T-cell (primary cell): ENCODE results near the gene C15orf61. TPM values are rescaled to one million over a fixed set of nuclear protein-coding genes. Genes with fewer than 3 reads are reported as not detected.

ENCODE experiments used
- ATAC-seq, 4 experiments: fragments of 200-7000 bp in 3 of 4; fragments of 150-1000 bp in 1 of 4; cut with Tn5 transposase; replicated peaks in 1 of 4; 1 replicate in 3 of 4; 2 replicates in 1 of 4; pipeline ENCODE4 v1.10.0; 2021; ENCODE audit warnings: moderate library complexity in 3 of 4, mild to moderate bottlenecking in 2 of 4, moderate number of reproducible peaks in 1 of 4
- CTCF ChIA-PET, 2 donors: fragments of 300-600 bp; sonication (Branson Sonifier 250); formaldehyde crosslinking; loops; one replicate each; lab custom pipeline; 2022; ENCODE audit warnings: antibody characterized with exemption in 2 of 2; lab: Charles Lee
- POLR2A ChIA-PET, 2 donors: fragments of 300-600 bp; sonication (Branson Sonifier 250); formaldehyde crosslinking; loops; one replicate each; lab custom pipeline; 2022; ENCODE audit warnings: antibody characterized with exemption in 2 of 2; lab: Charles Lee
- DNase-seq, 35 experiments: peaks; one replicate each; pipeline versions ENCODE4 v3.0.0 to v3.0.0-alpha.2; 2013 to 2023
- H3K27ac ChIP-seq: one replicate; pipeline ENCODE4 v1.5.1; 2013; ENCODE audit warnings: low read length
- H3K27me3 ChIP-seq, 2 experiments: replicated peaks in 1 of 2; 1 replicate in 1 of 2; 2 replicates in 1 of 2; pipeline versions ENCODE4 v1.6.1 to v1.7.0; 2013; ENCODE audit warnings: low read length in 1 of 2, mixed read lengths in 1 of 2; ENCODE audit not compliant: control insufficient read depth in 2 of 2, insufficient read depth in 2 of 2; ENCODE audit errors: extremely low read depth in 1 of 2
- H3K36me3 ChIP-seq, 2 donors: 1 replicate in 1 of 2; 2 replicates in 1 of 2; pipeline versions ENCODE4 v1.6.1 to v1.7.0; 2013; ENCODE audit warnings: low read length in 1 of 2; ENCODE audit not compliant: control insufficient read depth in 2 of 2, insufficient read depth in 1 of 2; ENCODE audit errors: extremely low read depth in 1 of 2
- H3K4me1 ChIP-seq, 2 experiments: 1 replicate in 1 of 2; 2 replicates in 1 of 2; pipeline versions ENCODE4 v1.6.1 to v1.7.0; 2013; ENCODE audit warnings: low read length in 2 of 2, mixed read lengths in 1 of 2; ENCODE audit not compliant: insufficient read depth in 2 of 2, control insufficient read depth in 1 of 2; ENCODE audit errors: extremely low read depth in 1 of 2
- H3K4me3 ChIP-seq, 2 donors: 1 replicate in 1 of 2; 2 replicates in 1 of 2; pipeline versions ENCODE4 v1.5.1 to v1.7.0; 2013; ENCODE audit warnings: mild to moderate bottlenecking in 2 of 2, low read length in 1 of 2, moderate library complexity in 1 of 2; ENCODE audit not compliant: control insufficient read depth in 1 of 2; ENCODE audit errors: extremely low read depth in 1 of 2
- H3K9me3 ChIP-seq: 2 replicates; pipeline ENCODE4 v1.7.0; 2013
- H3K27ac Mint-ChIP-seq, 2 donors: one replicate each; pipeline ENCODE4 v1.8.0; 2020 to 2021; ENCODE audit warnings: mild to moderate bottlenecking in 2 of 2, mixed read lengths in 2 of 2
- H3K27me3 Mint-ChIP-seq, 2 donors: one replicate each; pipeline ENCODE4 v1.8.0; 2021 to 2022; ENCODE audit warnings: mixed read lengths in 2 of 2
- H3K36me3 Mint-ChIP-seq: one replicate; pipeline ENCODE4 v1.8.0; 2021; ENCODE audit warnings: mixed read lengths
- H3K4me1 Mint-ChIP-seq, 3 donors: one replicate each; pipeline ENCODE4 v1.8.0; 2020 to 2022; ENCODE audit warnings: mixed read lengths in 3 of 3, mild to moderate bottlenecking in 1 of 3
- H3K4me3 Mint-ChIP-seq, 3 donors: one replicate each; pipeline ENCODE4 v1.8.0; 2020 to 2022; ENCODE audit warnings: mild to moderate bottlenecking in 3 of 3, mixed read lengths in 3 of 3, moderate library complexity in 3 of 3
- H3K9me3 Mint-ChIP-seq, 3 donors: one replicate each; pipeline ENCODE4 v1.8.0; 2020 to 2022; ENCODE audit warnings: mixed read lengths in 3 of 3
- WGBS: methylation state at CpG from one replicate; pipeline ENCODE4 v1.1.5; 2013; ENCODE audit warnings: missing lambda C conversion rate; ENCODE audit not compliant: insufficient coverage; 5-methylcytosine and 5-hydroxymethylcytosine counted together
- total RNA-seq, 35 experiments: library from RNA in 6 of 35; stranded (reverse) in 6 of 35; fragments of 120-200 nt in 1 of 35; gene quantifications; one replicate each; pipeline versions ENCODE4 v1.2.1 to v1.2.4 and lab custom pipeline; 2013 to 2026

Gene C15orf61
- total RNA-seq, 5 donors from 2014 or later (not counting 1 experiment from before 2014, with no cell fraction given): 8.2 to 9.3 (median 8.9) TPM

- DNase-seq (no peak), ATAC-seq (no peak)
- H3K4me3 ChIP-seq: no peak overlapping the region
- no peaks in the 10 kb centered on the region for H3K36me3 ChIP-seq
- H3K27ac ChIP-seq: no peak overlapping the region
- no peak overlapping the region for H3K27ac Mint-ChIP-seq
- H3K9me3 ChIP-seq: no peaks in the 10 kb centered on the region
- no peaks in the 10 kb centered on the region for H3K27me3 Mint-ChIP-seq
- H3K27me3 ChIP-seq: no peaks in the 10 kb centered on the region
- no peaks in the 10 kb centered on the region for H3K4me1 Mint-ChIP-seq
- H3K4me1 ChIP-seq: no peaks in the 10 kb centered on the region
- peaks cover 11% of the 10 kb centered on the region for H3K36me3 Mint-ChIP-seq
- WGBS: 100% methylated on average over 1 of the region's 11 CpGs
- H3K9me3 Mint-ChIP-seq: no peaks in the 10 kb centered on the region
- POLR2A ChIA-PET: no interaction called here
- CTCF ChIA-PET: interaction anchor here in 1 of 2 donors (0.7 kb wide), 1 partner anchor 50 kb away, joined by 6 read pairs; no protein-coding TSS in a partner anchor
- no peak overlapping the region for H3K4me3 Mint-ChIP-seq
Observed at GRCh38 chr15:67506775-67507747, 13.9 kb upstream of the C15orf61 start.

GRCh38 chr15:67508407-67508806 is 12.5 kb upstream of the C15orf61 start:
- 100% methylated on average over 1 of the region's 3 CpGs for WGBS
- DNase-seq: no peak
- Mint-ChIP-seq H3K27me3 (no peaks in the 10 kb centered on the region), H3K4me3 (no peak overlapping the region), H3K27ac (no peak overlapping the region), H3K4me1 (no peaks in the 10 kb centered on the region), H3K9me3 (no peaks in the 10 kb centered on the region), H3K36me3 (peaks cover 21% of the 10 kb centered on the region)
- POLR2A ChIA-PET: no interaction called here
- H3K4me1 ChIP-seq: no peaks in the 10 kb centered on the region
- no peak for ATAC-seq
- H3K4me3 ChIP-seq: no peak overlapping the region
- no peak overlapping the region for H3K27ac ChIP-seq
- CTCF ChIA-PET: no interaction called here
- H3K9me3 ChIP-seq: no peaks in the 10 kb centered on the region
- no peaks in the 10 kb centered on the region for H3K36me3 ChIP-seq
- no peaks in the 10 kb centered on the region for H3K27me3 ChIP-seq

- H3K9me3 Mint-ChIP-seq: no peaks in the 10 kb centered on the region
- ChIA-PET POLR2A (no interaction called here), CTCF (no interaction called here)
- no peaks in the 10 kb centered on the region for H3K27me3 Mint-ChIP-seq
- DNase-seq (no peak), ATAC-seq (no peak)
- 94% methylated on average over 4 of the region's 4 CpGs for WGBS
- H3K4me1 Mint-ChIP-seq: no peaks in the 10 kb centered on the region
- H3K4me3 Mint-ChIP-seq: no peak overlapping the region
- Histone ChIP-seq H3K4me3 (no peak overlapping the region), H3K36me3 (no peaks in the 10 kb centered on the region), H3K27me3 (no peaks in the 10 kb centered on the region), H3K9me3 (no peaks in the 10 kb centered on the region), H3K4me1 (no peaks in the 10 kb centered on the region), H3K27ac (no peak overlapping the region)
- H3K36me3 Mint-ChIP-seq: peaks cover 31% of the 10 kb centered on the region
- H3K27ac Mint-ChIP-seq: no peak overlapping the region
Observed at GRCh38 chr15:67509918-67510317, 11.0 kb upstream of the C15orf61 start.

GRCh38 chr15:67510597-67511190 is 10.2 kb upstream of the C15orf61 start:
- no CpG with 5 or more reads among the region's 7 CpGs for WGBS
- Mint-ChIP-seq H3K4me1 (no peaks in the 10 kb centered on the region), H3K4me3 (no peak overlapping the region), H3K27ac (no peak overlapping the region), H3K36me3 (peaks cover 35% of the 10 kb centered on the region), H3K9me3 (no peaks in the 10 kb centered on the region), H3K27me3 (no peaks in the 10 kb centered on the region)
- ChIA-PET CTCF (no interaction called here), POLR2A (interaction anchor here in 1 of 2 donors (0.5 kb wide), 1 partner anchor 1124 kb away, joined by 8 read pairs; the partner anchor contains the start of gene MAP2K1)
- Histone ChIP-seq H3K27me3 (no peaks in the 10 kb centered on the region), H3K36me3 (no peaks in the 10 kb centered on the region), H3K4me1 (no peaks in the 10 kb centered on the region), H3K4me3 (no peak overlapping the region), H3K27ac (no peak overlapping the region), H3K9me3 (no peaks in the 10 kb centered on the region)
- no peak for DNase-seq
- ATAC-seq: no peak

- Histone ChIP-seq H3K4me1 (no peaks in the 10 kb centered on the region), H3K4me3 (no peak overlapping the region), H3K36me3 (no peaks in the 10 kb centered on the region), H3K27ac (no peak overlapping the region), H3K27me3 (no peaks in the 10 kb centered on the region), H3K9me3 (no peaks in the 10 kb centered on the region)
- Mint-ChIP-seq H3K27ac (no peak overlapping the region), H3K4me1 (no peaks in the 10 kb centered on the region), H3K36me3 (peaks cover 35% of the 10 kb centered on the region), H3K4me3 (no peak overlapping the region), H3K9me3 (no peaks in the 10 kb centered on the region), H3K27me3 (no peaks in the 10 kb centered on the region)
- ATAC-seq (no peak), DNase-seq (no peak)
- WGBS: no CpG with 5 or more reads among the region's 3 CpGs
- POLR2A ChIA-PET: no interaction called here
- CTCF ChIA-PET: no interaction called here
Observed at GRCh38 chr15:67511606-67512005, 9.3 kb upstream of the C15orf61 start.

GRCh38 chr15:67512140-67512539 is 8.8 kb upstream of the C15orf61 start:
- ATAC-seq (no peak), DNase-seq (no peak)
- no CpG with 5 or more reads among the region's 3 CpGs for WGBS
- H3K27me3 ChIP-seq: no peaks in the 10 kb centered on the region
- CTCF ChIA-PET: no interaction called here
- Mint-ChIP-seq H3K36me3 (peaks cover 37% of the 10 kb centered on the region), H3K4me1 (no peaks in the 10 kb centered on the region), H3K9me3 (no peaks in the 10 kb centered on the region), H3K4me3 (no peak overlapping the region), H3K27ac (no peak overlapping the region), H3K27me3 (no peaks in the 10 kb centered on the region)
- POLR2A ChIA-PET: no interaction called here
- H3K36me3 ChIP-seq: peaks cover 0 to 1% of the 10 kb centered on the region in 2 donors
- no peaks in the 10 kb centered on the region for H3K9me3 ChIP-seq
- no peak overlapping the region for H3K27ac ChIP-seq
- H3K4me3 ChIP-seq: no peak overlapping the region
- H3K4me1 ChIP-seq: no peaks in the 10 kb centered on the region
